HFF-Myc (cell line): ENCODE measurements around the gene TEX2.

Experiments used
- DNase-seq: peaks from one replicate; pipeline ENCODE4 v3.0.0-alpha.2; 2011; ENCODE audit warnings: low read depth; ENCODE audit errors: extremely low read depth
- H3K4me3 ChIP-seq: replicated peaks from 2 replicates; pipeline ENCODE4 v1.5.1; 2011; ENCODE audit warnings: low read depth, mild to moderate bottlenecking, control low read depth, low read length
- TF ChIP-seq, protein P1 (sequence below): IDR thresholded peaks from 2 replicates; pipeline ENCODE4 v1.5.1; 2012; ENCODE audit warnings: mild to moderate bottlenecking, low read depth, low read length, control low read depth; ENCODE audit errors: missing control alignments

The TEX2 gene

DNA sequence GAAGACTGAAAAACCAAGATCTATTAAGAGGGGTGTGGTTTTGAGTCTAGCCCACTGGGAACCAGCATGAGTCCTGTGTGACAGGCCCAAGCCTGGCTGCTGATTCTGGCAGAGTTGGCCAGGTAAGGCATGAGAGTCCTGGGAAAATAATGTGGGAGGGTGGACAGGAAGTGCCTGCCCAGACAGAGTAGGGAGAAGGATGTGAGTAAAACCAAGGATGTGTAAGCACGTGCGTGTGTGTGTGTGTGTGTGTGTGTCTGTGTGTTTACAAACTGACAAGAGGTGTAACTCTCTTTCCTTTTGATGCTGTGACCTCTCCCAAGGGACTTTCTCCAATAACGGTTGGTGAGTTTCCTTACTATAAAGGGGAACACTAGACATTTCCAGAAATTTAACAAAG, 15.6 kb upstream of the TEX2 start:
- TF ChIP-seq, protein P1, sequence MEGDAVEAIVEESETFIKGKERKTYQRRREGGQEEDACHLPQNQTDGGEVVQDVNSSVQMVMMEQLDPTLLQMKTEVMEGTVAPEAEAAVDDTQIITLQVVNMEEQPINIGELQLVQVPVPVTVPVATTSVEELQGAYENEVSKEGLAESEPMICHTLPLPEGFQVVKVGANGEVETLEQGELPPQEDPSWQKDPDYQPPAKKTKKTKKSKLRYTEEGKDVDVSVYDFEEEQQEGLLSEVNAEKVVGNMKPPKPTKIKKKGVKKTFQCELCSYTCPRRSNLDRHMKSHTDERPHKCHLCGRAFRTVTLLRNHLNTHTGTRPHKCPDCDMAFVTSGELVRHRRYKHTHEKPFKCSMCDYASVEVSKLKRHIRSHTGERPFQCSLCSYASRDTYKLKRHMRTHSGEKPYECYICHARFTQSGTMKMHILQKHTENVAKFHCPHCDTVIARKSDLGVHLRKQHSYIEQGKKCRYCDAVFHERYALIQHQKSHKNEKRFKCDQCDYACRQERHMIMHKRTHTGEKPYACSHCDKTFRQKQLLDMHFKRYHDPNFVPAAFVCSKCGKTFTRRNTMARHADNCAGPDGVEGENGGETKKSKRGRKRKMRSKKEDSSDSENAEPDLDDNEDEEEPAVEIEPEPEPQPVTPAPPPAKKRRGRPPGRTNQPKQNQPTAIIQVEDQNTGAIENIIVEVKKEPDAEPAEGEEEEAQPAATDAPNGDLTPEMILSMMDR = no peak
- H3K4me3 ChIP-seq = no peak overlapping the region
- no peak for DNase-seq

DNA sequence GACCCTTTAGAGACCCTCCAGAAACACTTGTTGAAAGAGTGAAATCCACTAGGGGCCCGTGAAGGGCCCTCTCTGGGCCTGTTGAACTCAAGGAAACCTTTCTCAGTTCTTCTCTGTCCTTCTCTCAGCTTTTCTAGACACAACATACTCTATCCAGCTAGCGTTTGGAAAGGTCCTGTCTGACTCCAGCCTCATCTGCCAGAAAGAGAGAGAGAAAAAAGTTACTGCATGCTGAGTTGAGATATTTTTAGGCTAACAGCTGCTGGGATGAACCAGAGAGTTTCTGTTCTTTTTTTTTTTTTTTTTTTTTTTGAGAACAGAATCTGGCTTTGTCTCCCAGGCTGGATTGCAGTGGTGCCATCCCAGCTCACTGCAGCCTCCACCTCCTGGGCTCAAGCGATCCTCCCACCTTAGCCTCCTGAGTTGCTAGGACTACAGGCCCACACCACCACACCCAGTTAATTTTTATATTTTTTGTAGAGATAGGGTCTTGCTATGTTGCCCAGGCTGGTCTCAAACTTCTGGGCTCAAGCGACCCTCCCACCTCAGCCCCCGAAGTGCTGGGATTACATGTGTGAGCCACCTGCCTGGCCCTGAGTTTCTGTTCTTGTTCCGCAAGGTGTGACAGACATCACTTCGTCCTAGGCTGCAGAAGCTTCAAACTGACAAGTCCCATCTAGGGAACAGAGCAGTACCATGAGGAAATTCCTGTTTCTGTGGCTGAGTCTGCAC, 14.9 kb upstream of the TEX2 start:
- TF ChIP-seq, protein P1 = no peak
- H3K4me3 ChIP-seq = no peak overlapping the region
- DNase-seq = no peak

DNA sequence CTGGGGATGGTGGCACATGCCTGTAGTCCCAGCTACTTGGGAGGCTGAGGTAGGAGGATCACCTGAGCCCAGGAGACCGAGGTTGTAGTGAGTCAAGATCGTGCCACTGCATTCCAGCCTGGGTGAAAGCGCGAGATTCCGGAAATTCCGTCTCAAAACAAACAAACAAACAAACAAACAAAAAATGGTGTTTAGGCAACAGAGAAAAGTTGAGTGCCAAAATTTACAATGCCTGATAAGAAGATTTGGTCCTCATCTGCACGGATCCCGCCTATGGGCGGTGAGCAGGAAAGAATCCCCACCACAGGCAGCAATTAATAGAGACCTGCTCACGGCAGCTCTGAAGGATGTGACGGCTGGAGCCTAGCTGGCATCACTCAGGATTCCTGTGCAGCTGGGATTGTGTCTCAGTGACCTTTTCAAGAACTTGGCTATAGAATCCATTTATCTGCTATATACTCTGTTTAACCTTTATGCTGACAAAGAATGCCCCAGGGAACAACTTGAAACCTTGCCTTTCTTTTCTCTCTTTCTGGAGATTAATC, 14.0 kb upstream of the TEX2 start:
- no peak overlapping the region for H3K4me3 ChIP-seq
- TF ChIP-seq, protein P1 = no peak
- no peak for DNase-seq

DNA sequence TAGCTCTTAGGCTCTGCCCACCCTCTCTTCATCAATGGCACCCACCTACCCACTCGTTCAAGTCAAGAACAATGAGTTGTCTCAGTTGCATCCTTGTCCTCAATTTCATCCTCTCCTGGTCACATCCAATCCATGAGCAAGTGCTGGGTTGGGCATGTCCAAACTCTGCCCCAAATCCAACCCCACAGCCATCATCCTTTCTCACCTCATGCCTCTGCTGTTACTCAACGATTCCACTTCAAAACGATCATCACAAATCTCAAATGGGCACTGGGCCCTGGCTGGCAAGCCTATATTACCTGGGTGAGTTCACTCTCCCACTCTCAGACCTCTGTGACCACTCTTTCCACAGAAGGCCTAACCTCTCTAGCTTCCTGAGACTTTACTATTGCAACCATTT, 12.0 kb upstream of the TEX2 start:
- DNase-seq = no peak
- TF ChIP-seq, protein P1 = no peak
- H3K4me3 ChIP-seq = no peak overlapping the region

DNA sequence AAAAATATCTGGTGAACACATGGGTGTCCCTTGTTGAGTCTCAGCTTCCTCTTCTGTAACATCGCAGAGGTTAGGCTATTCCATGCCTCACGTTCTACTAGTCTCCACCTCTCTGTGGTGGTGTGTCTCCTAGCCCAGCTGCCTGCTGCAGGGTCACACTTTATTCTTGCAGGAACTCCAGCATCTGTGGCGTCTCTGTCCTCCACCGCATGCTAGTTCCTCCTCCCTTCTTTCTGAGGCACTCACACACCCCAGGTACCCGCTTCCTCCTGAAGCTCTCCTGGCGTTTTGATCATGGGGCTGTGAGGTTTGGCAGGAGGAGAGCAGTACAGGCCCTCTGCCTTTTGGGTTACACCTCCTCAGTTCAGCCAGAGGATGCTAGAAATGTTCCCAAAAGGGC, 9.9 kb upstream of the TEX2 start:
- TF ChIP-seq, protein P1 = no peak
- no peak for DNase-seq
- H3K4me3 ChIP-seq = no peak overlapping the region

DNA sequence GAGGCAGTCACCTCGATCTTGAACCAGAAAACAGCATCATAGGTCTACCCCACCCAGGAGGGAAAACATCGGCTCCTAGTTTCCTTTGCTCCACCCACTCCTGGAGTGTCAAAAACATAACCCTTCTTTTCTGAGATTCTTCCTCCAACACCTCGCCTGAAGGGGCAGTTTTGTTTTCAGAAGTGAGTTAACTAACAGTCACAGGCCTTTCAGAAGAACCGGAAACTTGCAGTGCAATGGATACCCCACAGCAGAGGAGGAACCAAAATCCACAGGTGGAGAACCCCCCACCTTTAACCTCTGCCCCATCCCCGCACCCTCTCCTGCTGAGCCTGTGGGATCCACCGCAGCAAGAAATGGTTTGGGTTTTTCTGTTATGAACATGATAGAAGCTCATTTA, 7.8 kb upstream of the TEX2 start:
- no peak overlapping the region for H3K4me3 ChIP-seq
- no peak for DNase-seq
- TF ChIP-seq, protein P1 = no peak
